HUES64 (cell line): ENCODE data around the gene PPP1R9B.

Source experiments
- H3K27ac ChIP-seq: 2 replicates; pipeline ENCODE4 v1.7.0; 2013; ENCODE audit warnings: low read depth, low read length, inconsistent platforms
- H3K27me3 ChIP-seq: 2 replicates; pipeline ENCODE4 v1.6.1; 2013; ENCODE audit warnings: mild to moderate bottlenecking, low read length; ENCODE audit not compliant: insufficient read depth
- H3K36me3 ChIP-seq: 2 replicates; pipeline ENCODE4 v1.6.1; 2013; ENCODE audit warnings: mild to moderate bottlenecking, low read length; ENCODE audit not compliant: insufficient read depth
- H3K4me1 ChIP-seq: 2 replicates; pipeline ENCODE4 v1.6.1; 2013; ENCODE audit warnings: mild to moderate bottlenecking, low read length, moderate library complexity; ENCODE audit not compliant: insufficient read depth
- H3K4me3 ChIP-seq: 2 replicates; pipeline ENCODE4 v1.5.1; 2013; ENCODE audit warnings: mild to moderate bottlenecking, low read length, moderate library complexity
- H3K9ac ChIP-seq: 2 replicates; pipeline ENCODE4 v1.6.1; 2013; ENCODE audit warnings: mild to moderate bottlenecking, low read depth, low read length
- H3K9me3 ChIP-seq: 2 replicates; pipeline ENCODE4 v1.6.1; 2013; ENCODE audit warnings: low read depth, low read length; ENCODE audit not compliant: insufficient read depth
- WGBS: fragments of 150-250, 120-280 bp; methylation state at CpG from one replicate; pipeline ENCODE4 v1.1.7; 2013; ENCODE audit warnings: missing lambda C conversion rate; 5-methylcytosine and 5-hydroxymethylcytosine counted together

The PPP1R9B gene

GRCh38 chr17:50151937-50152547 is 1.6 kb upstream of the PPP1R9B start:
- H3K27me3 ChIP-seq = peaks cover 17% of the 10 kb centered on the region
- peak overlapping the region; percentile 38; the same call in 1 of the 2 replicates for H3K9ac ChIP-seq
- peak overlapping the region; percentile 69 for H3K4me3 ChIP-seq
- peak overlapping the region; percentile 57 for H3K27ac ChIP-seq
- WGBS = 4% methylated on average over 12 of the region's 12 CpGs
- H3K36me3 ChIP-seq = no peaks in the 10 kb centered on the region
- H3K4me1 ChIP-seq = peaks cover 26% of the 10 kb centered on the region
- no peaks in the 10 kb centered on the region for H3K9me3 ChIP-seq

GRCh38 chr17:50151041-50151936 is 812 bp upstream of the PPP1R9B start:
- under 1% methylated on average over 40 of the region's 40 CpGs for WGBS
- Histone ChIP-seq H3K9me3 (no peaks in the 10 kb centered on the region), H3K4me1 (peaks cover 26% of the 10 kb centered on the region), H3K27ac (peak overlapping the region; percentile 69; the same call in 1 of the 2 replicates), H3K4me3 (peak overlapping the region; percentile 69), H3K27me3 (peaks cover 17% of the 10 kb centered on the region), H3K36me3 (no peaks in the 10 kb centered on the region), H3K9ac (peak overlapping the region; percentile 41; the same call in 1 of the 2 replicates)

DNA sequence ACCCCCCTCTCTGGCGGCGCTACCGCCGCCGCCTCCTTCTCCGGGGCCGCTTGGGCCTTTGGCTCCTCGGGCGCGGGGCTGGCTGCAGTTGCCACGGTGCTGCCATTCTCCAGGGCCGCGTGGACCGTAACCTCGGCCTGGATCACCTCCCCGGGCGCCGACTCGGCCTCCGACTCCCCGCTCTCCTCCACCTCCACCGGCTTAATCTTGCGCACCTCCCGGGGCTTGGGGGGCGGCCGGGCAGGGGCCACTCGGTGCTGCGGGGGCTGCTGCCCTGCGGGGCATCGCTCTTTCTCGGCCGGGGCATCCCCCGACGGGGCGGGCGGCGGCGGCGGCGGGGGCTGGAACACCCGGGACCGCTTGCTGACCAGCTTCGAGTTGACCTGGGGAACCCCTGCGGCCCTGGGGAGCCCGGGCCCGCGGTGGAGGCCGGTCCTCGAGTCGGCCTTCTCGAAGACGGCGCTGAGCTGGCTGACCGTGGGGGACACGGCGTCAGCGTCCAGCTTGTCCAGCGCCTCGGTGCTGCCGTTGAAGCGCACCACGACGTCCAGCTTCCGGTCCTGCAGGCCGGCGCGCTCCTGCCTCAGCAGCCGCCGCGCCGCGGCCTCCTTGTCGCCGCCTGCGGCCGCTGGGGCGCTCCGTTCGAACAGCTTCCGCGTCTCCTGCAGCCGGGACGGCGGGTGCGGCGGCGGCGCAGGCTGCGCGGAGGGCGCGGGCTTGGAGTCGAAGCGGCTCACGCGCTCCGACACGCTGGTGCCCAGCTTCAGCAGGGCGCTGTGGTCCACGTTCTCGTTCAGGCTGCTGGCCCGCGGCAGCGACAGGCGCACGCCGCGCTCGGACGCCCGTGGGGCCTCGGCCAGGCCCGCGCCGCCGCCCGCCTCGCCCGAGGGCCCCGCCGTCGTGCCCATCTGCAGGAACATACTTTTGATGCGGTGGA is 792 bp downstream of the PPP1R9B start:
- H3K27me3 ChIP-seq = peaks cover 17% of the 10 kb centered on the region
- H3K36me3 ChIP-seq = peaks cover 5% of the 10 kb centered on the region; the same call in 1 of the 2 replicates
- WGBS = under 1% methylated on average over 123 of the region's 123 CpGs
- H3K4me3 ChIP-seq = peak overlapping the region; percentile 69
- H3K9me3 ChIP-seq = no peaks in the 10 kb centered on the region
- H3K27ac ChIP-seq = no peak overlapping the region
- peak overlapping the region; percentile 35; the same call in 1 of the 2 replicates for H3K9ac ChIP-seq
- peaks cover 17% of the 10 kb centered on the region; the same call in 1 of the 2 replicates for H3K4me1 ChIP-seq

DNA sequence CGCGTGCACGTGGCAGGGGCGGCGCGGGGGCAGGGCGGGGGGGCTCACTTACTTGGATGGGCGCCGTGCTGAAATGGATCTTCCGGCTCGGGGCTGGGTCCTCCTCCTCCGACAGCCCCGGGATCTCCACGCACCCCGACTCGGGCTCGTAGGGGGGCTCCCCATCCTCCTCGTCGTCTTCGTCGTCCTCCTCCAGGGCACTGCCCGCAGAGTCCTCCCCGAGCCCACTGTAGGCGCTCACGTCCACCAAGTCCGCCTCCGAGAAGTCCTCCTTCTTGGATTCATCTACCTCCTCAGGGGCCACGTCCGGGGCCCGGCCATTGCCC is 1.4 kb downstream of the PPP1R9B start:
- Histone ChIP-seq H3K4me1 (peaks cover 17% of the 10 kb centered on the region; the same call in 1 of the 2 replicates), H3K4me3 (peak overlapping the region; percentile 69), H3K27ac (no peak overlapping the region), H3K36me3 (peaks cover 10% of the 10 kb centered on the region; the same call in 1 of the 2 replicates), H3K27me3 (peaks cover 17% of the 10 kb centered on the region), H3K9ac (no peak overlapping the region), H3K9me3 (no peaks in the 10 kb centered on the region)
- WGBS = under 1% methylated on average over 30 of the region's 30 CpGs

GRCh38 chr17:50148226-50149090 is 2.0 kb downstream of the PPP1R9B start:
- H3K27ac ChIP-seq = no peak overlapping the region
- H3K4me1 ChIP-seq = peaks cover 17% of the 10 kb centered on the region; the same call in 1 of the 2 replicates
- WGBS = 7% methylated on average over 25 of the region's 25 CpGs
- H3K27me3 ChIP-seq = peaks cover 17% of the 10 kb centered on the region
- peaks cover 15% of the 10 kb centered on the region; the same call in 1 of the 2 replicates for H3K36me3 ChIP-seq
- peak overlapping the region; percentile 69 for H3K4me3 ChIP-seq
- no peaks in the 10 kb centered on the region for H3K9me3 ChIP-seq
- no peak overlapping the region for H3K9ac ChIP-seq

- Histone ChIP-seq H3K9me3 (no peaks in the 10 kb centered on the region), H3K27me3 (peaks cover 17% of the 10 kb centered on the region), H3K36me3 (peaks cover 19% of the 10 kb centered on the region; the same call in 1 of the 2 replicates), H3K4me1 (peaks cover 15% of the 10 kb centered on the region; the same call in 1 of the 2 replicates), H3K27ac (no peak overlapping the region), H3K4me3 (peak overlapping the region; percentile 69; the same call in 1 of the 2 replicates), H3K9ac (no peak overlapping the region)
- WGBS = 33% methylated on average over 5 of the region's 5 CpGs
Measured at GRCh38 chr17:50147841-50148225, 2.6 kb downstream of the PPP1R9B start.

DNA sequence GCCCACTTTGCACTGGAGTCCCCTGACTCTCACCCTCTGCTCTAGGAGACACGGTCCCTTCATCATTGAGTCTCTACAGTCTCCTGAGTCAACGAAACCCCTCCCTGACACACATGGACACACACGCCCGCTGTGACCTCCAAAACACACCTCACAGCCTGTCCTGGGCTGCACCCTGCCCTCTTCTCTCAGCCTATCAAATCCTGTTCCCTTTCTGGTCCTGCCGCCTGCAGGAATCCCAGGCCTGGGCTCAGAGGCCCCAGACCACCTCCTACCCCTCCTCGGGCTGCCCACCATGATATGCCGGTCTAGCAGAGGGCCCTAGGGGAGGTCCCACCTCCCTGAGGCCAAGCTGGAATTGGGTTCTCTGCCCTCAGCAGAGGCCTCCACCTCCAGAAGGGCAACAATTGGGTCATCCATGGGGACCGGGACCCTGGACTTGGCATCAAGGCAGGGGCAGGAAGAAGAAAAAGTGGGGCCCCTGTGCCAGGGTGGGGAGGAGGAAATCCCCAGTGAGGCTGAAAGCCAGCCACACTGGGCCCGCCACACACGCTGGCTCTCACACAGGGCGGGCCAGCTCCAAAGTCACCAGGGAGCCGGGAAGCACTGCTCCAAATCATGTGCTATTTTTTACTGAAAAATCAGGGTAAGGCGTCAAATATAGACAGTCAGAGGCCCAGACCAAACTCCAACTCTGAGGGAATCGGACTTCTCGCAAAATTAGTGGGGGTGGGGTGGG is 3.4 kb downstream of the PPP1R9B start:
- H3K4me3 ChIP-seq = no peak overlapping the region
- no peaks in the 10 kb centered on the region for H3K9me3 ChIP-seq
- H3K36me3 ChIP-seq = peaks cover 25% of the 10 kb centered on the region; the same call in 1 of the 2 replicates
- H3K27ac ChIP-seq = no peak overlapping the region
- no peak overlapping the region for H3K9ac ChIP-seq
- 0 out of 2 replicates have a peak, but pooled peaks cover 8% of the 10 kb centered on the region for H3K4me1 ChIP-seq
- WGBS = 76% methylated on average over 14 of the region's 15 CpGs
- H3K27me3 ChIP-seq = peaks cover 17% of the 10 kb centered on the region

- 83% methylated on average over 8 of the region's 10 CpGs for WGBS
- H3K27ac ChIP-seq = no peak overlapping the region
Measured at GRCh38 chr17:50146230-50146926, 4.1 kb downstream of the PPP1R9B start.

GRCh38 chr17:50145532-50146229 is 4.8 kb downstream of the PPP1R9B start:
- Histone ChIP-seq H3K27ac (no peak overlapping the region), H3K9ac (no peak overlapping the region), H3K4me3 (no peak overlapping the region), H3K36me3 (peaks cover 37% of the 10 kb centered on the region; the same call in 1 of the 2 replicates), H3K27me3 (peaks cover 17% of the 10 kb centered on the region), H3K9me3 (no peaks in the 10 kb centered on the region), H3K4me1 (0 out of 2 replicates have a peak, but pooled peaks cover 8% of the 10 kb centered on the region)
- 82% methylated on average over 11 of the region's 11 CpGs for WGBS

More at GRCh38 chr17:50146230-50146926, 4.1 kb downstream of the PPP1R9B start:
- Histone ChIP-seq H3K27me3 (peaks cover 17% of the 10 kb centered on the region), H3K9ac (no peak overlapping the region), H3K36me3 (peaks cover 32% of the 10 kb centered on the region; the same call in 1 of the 2 replicates), H3K4me1 (0 out of 2 replicates have a peak, but pooled peaks cover 8% of the 10 kb centered on the region), H3K9me3 (no peaks in the 10 kb centered on the region), H3K4me3 (no peak overlapping the region)
